ENCODE data around the gene BRIP1.

The BRIP1 gene

DNA sequence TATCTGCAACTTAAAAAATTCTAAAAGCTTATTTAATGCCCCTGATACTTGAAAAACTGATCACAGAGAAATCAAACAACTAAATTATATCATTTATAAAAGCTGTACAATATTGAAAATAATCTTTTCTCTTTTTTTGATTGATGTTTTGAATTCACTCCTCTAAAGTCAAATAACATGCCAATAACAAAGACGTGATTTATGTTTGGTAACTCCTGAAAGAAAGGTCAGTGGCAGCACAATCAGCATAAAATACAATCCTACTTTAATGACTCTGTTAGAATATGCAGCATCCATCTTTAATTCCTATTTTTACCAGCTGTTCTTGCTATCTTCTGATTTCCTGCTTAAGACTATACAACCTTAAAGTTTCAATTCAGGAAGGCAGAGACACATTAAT, 221.6 kb downstream of the BRIP1 start:
- Histone ChIP-seq H3K9me3 (ENCODE audit: control insufficient read depth in 1 of 2, low read length in 2 of 2) (no peaks in the 10 kb centered on the region), H3K36me3 (ENCODE audit: control insufficient read depth in 1 of 2, insufficient read depth in 2 of 2, low read length in 2 of 2) (no peaks in the 10 kb centered on the region), H3K9ac (ENCODE audit: low read depth in 1 of 2, low read length in 2 of 2) (no peak overlapping the region), H3K27me3 (ENCODE audit: control insufficient read depth in 1 of 2, insufficient read depth in 2 of 2, low read length in 2 of 2) (no peaks in the 10 kb centered on the region), H3K27ac (ENCODE audit: low read depth, low read length) (no peak overlapping the region), H3K4me1 (ENCODE audit: control insufficient read depth in 1 of 2, insufficient read depth in 2 of 2, low read length in 2 of 2) (no peaks in the 10 kb centered on the region), H3K4me3 (ENCODE audit: low read depth in 1 of 2, low read length in 2 of 2) (no peak overlapping the region)

- Histone ChIP-seq H3K9me3 (ENCODE audit: control insufficient read depth in 1 of 2, low read length in 2 of 2) (no peaks in the 10 kb centered on the region), H3K9ac (ENCODE audit: low read depth in 1 of 2, low read length in 2 of 2) (no peak overlapping the region)
Measured at GRCh38 chr17:61641084-61641483, 222.2 kb downstream of the BRIP1 start.

DNA sequence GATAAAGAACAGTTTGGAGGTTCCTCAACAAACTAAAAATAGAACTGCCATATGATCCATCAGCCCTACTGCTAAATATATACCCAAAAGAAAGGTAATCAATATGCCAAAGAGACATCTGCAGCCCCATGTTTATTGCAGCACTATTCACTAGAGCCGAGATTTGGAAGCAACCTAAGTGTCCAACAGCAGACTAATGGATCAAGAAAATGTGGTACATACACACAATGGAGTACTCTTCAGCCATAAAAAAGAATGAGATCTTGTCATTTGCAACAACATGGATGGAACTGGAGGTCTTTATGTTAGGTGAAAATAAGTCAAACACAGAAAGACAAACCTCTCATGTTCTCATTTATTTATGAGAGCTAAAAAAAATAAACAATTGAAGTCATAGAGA, 223.5 kb downstream of the BRIP1 start:
- Histone ChIP-seq H3K9ac (ENCODE audit: low read depth in 1 of 2, low read length in 2 of 2) (no peak overlapping the region), H3K4me1 (ENCODE audit: control insufficient read depth in 1 of 2, insufficient read depth in 2 of 2, low read length in 2 of 2) (no peaks in the 10 kb centered on the region), H3K4me3 (ENCODE audit: low read depth in 1 of 2, low read length in 2 of 2) (no peak overlapping the region), H3K36me3 (ENCODE audit: control insufficient read depth in 1 of 2, insufficient read depth in 2 of 2, low read length in 2 of 2) (no peaks in the 10 kb centered on the region), H3K9me3 (ENCODE audit: control insufficient read depth in 1 of 2, low read length in 2 of 2) (no peaks in the 10 kb centered on the region), H3K27ac (ENCODE audit: low read depth, low read length) (no peak overlapping the region), H3K27me3 (ENCODE audit: control insufficient read depth in 1 of 2, insufficient read depth in 2 of 2, low read length in 2 of 2) (no peaks in the 10 kb centered on the region)

More at GRCh38 chr17:61641084-61641483, 222.2 kb downstream of the BRIP1 start:
- Histone ChIP-seq H3K4me3 (ENCODE audit: low read depth in 1 of 2, low read length in 2 of 2) (no peak overlapping the region), H3K4me1 (ENCODE audit: control insufficient read depth in 1 of 2, insufficient read depth in 2 of 2, low read length in 2 of 2) (no peaks in the 10 kb centered on the region), H3K27ac (ENCODE audit: low read depth, low read length) (no peak overlapping the region), H3K36me3 (ENCODE audit: control insufficient read depth in 1 of 2, insufficient read depth in 2 of 2, low read length in 2 of 2) (no peaks in the 10 kb centered on the region), H3K27me3 (ENCODE audit: control insufficient read depth in 1 of 2, insufficient read depth in 2 of 2, low read length in 2 of 2) (no peaks in the 10 kb centered on the region)

DNA sequence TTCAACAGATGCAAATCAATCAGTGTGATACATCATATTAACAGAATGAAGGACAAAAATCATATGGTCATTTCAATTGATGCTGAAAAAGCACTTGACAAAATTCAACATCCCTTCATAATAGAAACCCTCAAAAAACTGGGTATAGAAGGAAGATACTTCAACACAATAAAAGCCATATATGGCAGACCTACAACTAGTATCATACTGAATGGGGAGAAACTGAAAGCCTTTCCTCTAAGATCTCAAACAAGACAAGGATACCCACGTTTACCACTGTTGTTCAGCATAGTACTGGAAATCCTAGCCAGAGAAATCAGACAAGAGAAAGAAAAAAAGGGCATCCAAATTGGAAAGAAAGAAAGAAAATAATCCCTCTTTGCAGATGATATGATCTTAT, 225.2 kb downstream of the BRIP1 start:
- Histone ChIP-seq H3K9ac (ENCODE audit: low read depth in 1 of 2, low read length in 2 of 2) (no peak overlapping the region), H3K27me3 (ENCODE audit: control insufficient read depth in 1 of 2, insufficient read depth in 2 of 2, low read length in 2 of 2) (no peaks in the 10 kb centered on the region), H3K27ac (ENCODE audit: low read depth, low read length) (no peak overlapping the region), H3K4me3 (ENCODE audit: low read depth in 1 of 2, low read length in 2 of 2) (no peak overlapping the region), H3K9me3 (ENCODE audit: control insufficient read depth in 1 of 2, low read length in 2 of 2) (no peaks in the 10 kb centered on the region), H3K4me1 (ENCODE audit: control insufficient read depth in 1 of 2, insufficient read depth in 2 of 2, low read length in 2 of 2) (no peaks in the 10 kb centered on the region), H3K36me3 (ENCODE audit: control insufficient read depth in 1 of 2, insufficient read depth in 2 of 2, low read length in 2 of 2) (no peaks in the 10 kb centered on the region)

- Histone ChIP-seq H3K9me3 (ENCODE audit: control insufficient read depth in 1 of 2, low read length in 2 of 2) (no peaks in the 10 kb centered on the region), H3K4me1 (ENCODE audit: control insufficient read depth in 1 of 2, insufficient read depth in 2 of 2, low read length in 2 of 2) (no peaks in the 10 kb centered on the region), H3K9ac (ENCODE audit: low read depth in 1 of 2, low read length in 2 of 2) (no peak overlapping the region), H3K27ac (ENCODE audit: low read depth, low read length) (no peak overlapping the region), H3K27me3 (ENCODE audit: control insufficient read depth in 1 of 2, insufficient read depth in 2 of 2, low read length in 2 of 2) (no peaks in the 10 kb centered on the region), H3K4me3 (ENCODE audit: low read depth in 1 of 2, low read length in 2 of 2) (no peak overlapping the region), H3K36me3 (ENCODE audit: control insufficient read depth in 1 of 2, insufficient read depth in 2 of 2, low read length in 2 of 2) (no peaks in the 10 kb centered on the region)
Measured at GRCh38 chr17:61635913-61636432, 227.4 kb downstream of the BRIP1 start.

GRCh38 chr17:61634942-61635538, 228.3 kb downstream of the BRIP1 start:
- no peaks in the 10 kb centered on the region for H3K4me1 ChIP-seq (ENCODE audit: control insufficient read depth in 1 of 2, insufficient read depth in 2 of 2, low read length in 2 of 2)
- no peak overlapping the region for H3K9ac ChIP-seq (ENCODE audit: low read depth in 1 of 2, low read length in 2 of 2)
- H3K27ac ChIP-seq (ENCODE audit: low read depth, low read length) = no peak overlapping the region
- no peak overlapping the region for H3K4me3 ChIP-seq (ENCODE audit: low read depth in 1 of 2, low read length in 2 of 2)
- H3K9me3 ChIP-seq (ENCODE audit: control insufficient read depth in 1 of 2, low read length in 2 of 2) = no peaks in the 10 kb centered on the region
- no peaks in the 10 kb centered on the region for H3K36me3 ChIP-seq (ENCODE audit: control insufficient read depth in 1 of 2, insufficient read depth in 2 of 2, low read length in 2 of 2)
- no peaks in the 10 kb centered on the region for H3K27me3 ChIP-seq (ENCODE audit: control insufficient read depth in 1 of 2, insufficient read depth in 2 of 2, low read length in 2 of 2)

DNA sequence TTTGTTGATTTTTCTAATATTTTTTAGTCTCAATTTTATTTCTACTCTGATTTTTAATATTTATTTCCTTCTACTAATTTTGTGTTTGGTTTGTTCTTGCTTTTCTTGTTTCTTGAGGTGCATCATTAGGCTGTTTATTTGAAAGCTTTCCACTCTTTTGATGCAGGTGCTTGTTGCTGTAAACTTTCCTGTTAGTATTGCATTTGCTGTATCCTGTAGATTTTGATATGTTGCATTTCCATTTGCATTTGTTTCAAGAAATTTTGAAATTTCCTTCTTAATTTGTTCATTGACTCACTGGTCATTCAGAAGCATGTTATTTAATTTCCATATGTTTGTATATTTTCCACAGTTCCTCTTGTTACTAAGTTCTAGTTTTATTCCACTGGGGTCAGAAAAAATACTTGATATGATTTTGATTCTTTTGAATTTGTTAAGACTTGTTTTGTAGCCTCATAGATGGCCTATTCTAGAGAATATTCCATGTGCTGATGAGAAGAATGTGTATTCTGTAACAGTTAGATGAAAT, 229.3 kb downstream of the BRIP1 start:
- H3K27ac ChIP-seq (ENCODE audit: low read depth, low read length) = no peak overlapping the region
- no peaks in the 10 kb centered on the region for H3K36me3 ChIP-seq (ENCODE audit: control insufficient read depth in 1 of 2, insufficient read depth in 2 of 2, low read length in 2 of 2)
- no peak overlapping the region for H3K4me3 ChIP-seq (ENCODE audit: low read depth in 1 of 2, low read length in 2 of 2)
- H3K27me3 ChIP-seq (ENCODE audit: control insufficient read depth in 1 of 2, insufficient read depth in 2 of 2, low read length in 2 of 2) = no peaks in the 10 kb centered on the region
- H3K9ac ChIP-seq (ENCODE audit: low read depth in 1 of 2, low read length in 2 of 2) = no peak overlapping the region
- no peaks in the 10 kb centered on the region for H3K9me3 ChIP-seq (ENCODE audit: control insufficient read depth in 1 of 2, low read length in 2 of 2)
- H3K4me1 ChIP-seq (ENCODE audit: control insufficient read depth in 1 of 2, insufficient read depth in 2 of 2, low read length in 2 of 2) = no peaks in the 10 kb centered on the region

- Histone ChIP-seq H3K27ac (ENCODE audit: low read depth, low read length) (no peak overlapping the region), H3K36me3 (ENCODE audit: control insufficient read depth in 1 of 2, insufficient read depth in 2 of 2, low read length in 2 of 2) (no peaks in the 10 kb centered on the region), H3K4me3 (ENCODE audit: low read depth in 1 of 2, low read length in 2 of 2) (no peak overlapping the region), H3K9me3 (ENCODE audit: control insufficient read depth in 1 of 2, low read length in 2 of 2) (no peaks in the 10 kb centered on the region), H3K4me1 (ENCODE audit: control insufficient read depth in 1 of 2, insufficient read depth in 2 of 2, low read length in 2 of 2) (no peaks in the 10 kb centered on the region), H3K9ac (ENCODE audit: low read depth in 1 of 2, low read length in 2 of 2) (no peak overlapping the region), H3K27me3 (ENCODE audit: control insufficient read depth in 1 of 2, insufficient read depth in 2 of 2, low read length in 2 of 2) (no peaks in the 10 kb centered on the region)
Measured at GRCh38 chr17:61632826-61633225, 230.5 kb downstream of the BRIP1 start.

DNA sequence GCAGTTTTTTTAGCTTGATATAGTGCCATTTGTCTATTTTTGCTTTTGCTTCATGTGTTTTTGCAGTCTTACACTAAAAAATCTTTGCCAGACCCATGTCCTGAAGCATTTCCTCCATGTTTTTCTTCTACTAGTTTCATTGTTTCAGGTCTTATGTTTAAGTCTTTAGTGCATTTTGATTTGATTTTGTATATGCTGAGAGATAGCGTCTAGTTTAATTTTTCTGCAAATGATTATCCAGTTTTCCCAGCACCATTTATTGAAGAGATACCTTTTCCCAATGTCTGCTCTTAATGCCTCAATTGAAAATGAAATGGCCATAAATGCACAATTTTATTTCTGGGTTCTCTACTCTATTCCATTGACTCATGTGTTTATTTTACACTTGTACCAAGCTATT, 231.5 kb downstream of the BRIP1 start:
- H3K36me3 ChIP-seq (ENCODE audit: control insufficient read depth in 1 of 2, insufficient read depth in 2 of 2, low read length in 2 of 2) = no peaks in the 10 kb centered on the region
- H3K9me3 ChIP-seq (ENCODE audit: control insufficient read depth in 1 of 2, low read length in 2 of 2) = no peaks in the 10 kb centered on the region
- H3K4me3 ChIP-seq (ENCODE audit: low read depth in 1 of 2, low read length in 2 of 2) = no peak overlapping the region
- no peaks in the 10 kb centered on the region for H3K27me3 ChIP-seq (ENCODE audit: control insufficient read depth in 1 of 2, insufficient read depth in 2 of 2, low read length in 2 of 2)
- no peaks in the 10 kb centered on the region for H3K4me1 ChIP-seq (ENCODE audit: control insufficient read depth in 1 of 2, insufficient read depth in 2 of 2, low read length in 2 of 2)
- no peak overlapping the region for H3K9ac ChIP-seq (ENCODE audit: low read depth in 1 of 2, low read length in 2 of 2)
- no peak overlapping the region for H3K27ac ChIP-seq (ENCODE audit: low read depth, low read length)
